ENCODE measurements around the gene ADORA2B.

- TF ChIP-seq CTCF (IDR thresholded peaks at IDR 0.05; ENCODE audit: insufficient read depth, low read length) (no peak), REST (IDR thresholded peaks at IDR 0.05; ENCODE audit: insufficient replicate concordance, low read depth) (no peak), POLR2AphosphoS5 (IDR thresholded peaks at IDR 0.05; ENCODE audit: low read depth) (no peak)
Observed at GRCh38 chr17:15971882-15972281, 27.0 kb downstream of the ADORA2B start.
